Activated CD4-positive, alpha-beta T cell treated with anti-CD3 and anti-CD28 coated beads, Interleukin-2, Interleukin-4, amounts not matched to agents 100 ng/mL and 50 ng/mL, durations not matched to agents 16 hours and 8 hours (primary cell): Measurements from ENCODE around the gene RNU1-2.
"Not testable (repeated sequence)": the region's sequence is repeated elsewhere in the genome, so short reads cannot be mapped to it uniquely, and the experiment has no call there.

Experiments used
- DNase-seq: peaks from one replicate; pipeline ENCODE4 v3.0.0-alpha.2; 2020; ENCODE audit warnings: low spot score

Gene RNU1-2

GRCh38 chr1:16927256-16927655, 31.5 kb downstream of the RNU1-2 start:
- DNase-seq = no peak

GRCh38 chr1:16927711-16928485, 32.1 kb downstream of the RNU1-2 start:
- DNase-seq = no peak

GRCh38 chr1:16929146-16930041, 33.6 kb downstream of the RNU1-2 start:
- DNase-seq = not testable (repeated sequence)

- DNase-seq = not testable (repeated sequence)
Measured at GRCh38 chr1:16931206-16931934, 35.6 kb downstream of the RNU1-2 start.

GRCh38 chr1:16933945-16934344, 38.2 kb downstream of the RNU1-2 start:
- DNase-seq = not testable (repeated sequence)

GRCh38 chr1:16936580-16936979, 40.8 kb downstream of the RNU1-2 start:
- DNase-seq = not testable (repeated sequence)

- no peak for DNase-seq
Measured at GRCh38 chr1:16938351-16939321, 42.9 kb downstream of the RNU1-2 start.

GRCh38 chr1:16939386-16940180, 43.8 kb downstream of the RNU1-2 start:
- DNase-seq = not testable (repeated sequence)

- no peak for DNase-seq
Measured at GRCh38 chr1:16944038-16944437, 48.3 kb downstream of the RNU1-2 start.

GRCh38 chr1:16945512-16945911, 49.7 kb downstream of the RNU1-2 start:
- DNase-seq = not testable (repeated sequence)
